ENCODE measurements around the gene DPYD.

DNA sequence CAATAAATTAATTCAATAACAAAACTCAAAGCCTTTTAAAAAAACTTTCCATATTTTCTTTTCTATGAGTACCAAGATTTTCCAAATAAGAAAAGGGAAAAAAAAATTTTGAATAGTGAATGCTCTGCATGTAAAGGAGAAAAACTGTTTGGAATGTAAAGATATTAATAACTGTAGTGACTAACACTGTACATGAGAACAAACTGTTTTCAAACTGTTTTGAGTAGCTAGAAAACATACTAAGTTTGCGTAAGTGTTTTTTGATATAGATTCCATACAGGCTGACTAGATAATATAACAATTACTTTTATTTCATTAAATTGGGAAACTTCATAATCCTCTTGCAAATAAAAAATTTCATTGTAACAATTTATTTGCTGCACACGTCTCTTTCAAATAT, 150.5 kb downstream of the DPYD start:
- TF ChIP-seq CTCF (IDR thresholded peaks at IDR 0.05; ENCODE audit: insufficient read depth, low read depth, low read length) (no peak), EZH2 (IDR thresholded peaks at IDR 0.05; ENCODE audit: insufficient read depth, low read length) (no peak)

All from astrocyte (in vitro differentiated cells and primary cell).